Measurements from ENCODE around the gene ADAMTSL5.

The ADAMTSL5 gene

DNA sequence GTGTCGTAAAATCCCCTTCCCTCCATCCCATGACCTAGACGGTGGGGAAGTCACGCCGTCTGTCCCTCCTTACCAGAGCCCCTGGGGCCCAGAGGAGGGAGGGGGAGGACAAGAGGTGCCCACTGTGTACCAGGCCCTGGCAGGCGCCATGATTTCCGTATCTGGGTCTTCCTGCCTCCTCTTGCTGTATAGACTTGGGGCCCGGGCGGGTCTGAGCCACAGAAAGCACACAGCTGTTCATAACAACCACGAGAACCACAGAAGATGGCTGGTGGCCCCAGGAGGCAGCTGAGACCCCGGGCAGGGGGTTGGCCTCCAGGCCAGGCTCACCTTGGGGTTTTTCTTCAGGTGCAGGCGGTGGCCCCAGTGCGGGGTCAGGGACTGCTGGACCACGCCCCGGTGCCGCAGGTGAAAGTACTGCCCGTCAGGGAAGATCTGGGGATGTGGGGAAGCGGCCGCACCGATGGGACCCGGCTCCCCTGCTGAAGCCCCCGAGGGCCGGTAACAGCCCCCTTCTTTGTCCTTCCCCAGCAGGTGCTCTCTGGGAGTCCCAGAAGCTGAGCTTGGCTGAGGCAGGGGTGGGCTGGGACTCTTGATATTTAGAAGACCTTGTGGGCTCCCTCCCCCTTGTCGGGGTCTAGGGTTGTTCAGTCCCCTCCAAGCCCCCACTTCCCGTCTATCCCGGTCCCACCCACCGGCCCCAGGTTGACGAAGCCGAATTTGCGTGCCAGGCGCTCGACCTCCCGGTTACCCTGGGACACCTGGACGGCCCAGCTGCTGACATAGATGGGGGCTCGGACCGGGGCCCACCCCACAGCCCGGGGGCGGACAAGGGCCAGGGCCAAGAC, 23.1 kb downstream of the ADAMTSL5 start (continued):
- TF ChIP-seq TSHZ2 (CRISPR knock-in tag; IDR thresholded peaks at IDR 0.05) (no peak), TCF4 (CRISPR knock-in tag; IDR thresholded peaks at IDR 0.05; ENCODE audit: borderline replicate concordance) (no peak), ZC3H10 (CRISPR knock-in tag; IDR thresholded peaks at IDR 0.05) (no peak), BACH2 (CRISPR knock-in tag; IDR thresholded peaks at IDR 0.05; ENCODE audit: borderline replicate concordance) (no peak), ZNF70 (CRISPR knock-in tag; IDR thresholded peaks at IDR 0.05) (no peak), TOX (CRISPR knock-in tag; IDR thresholded peaks at IDR 0.05; ENCODE audit: borderline replicate concordance) (no peak), ESRRG (CRISPR knock-in tag; IDR thresholded peaks at IDR 0.05) (no peak), ZFP3 (CRISPR knock-in tag; IDR thresholded peaks at IDR 0.05) (no peak)

DNA sequence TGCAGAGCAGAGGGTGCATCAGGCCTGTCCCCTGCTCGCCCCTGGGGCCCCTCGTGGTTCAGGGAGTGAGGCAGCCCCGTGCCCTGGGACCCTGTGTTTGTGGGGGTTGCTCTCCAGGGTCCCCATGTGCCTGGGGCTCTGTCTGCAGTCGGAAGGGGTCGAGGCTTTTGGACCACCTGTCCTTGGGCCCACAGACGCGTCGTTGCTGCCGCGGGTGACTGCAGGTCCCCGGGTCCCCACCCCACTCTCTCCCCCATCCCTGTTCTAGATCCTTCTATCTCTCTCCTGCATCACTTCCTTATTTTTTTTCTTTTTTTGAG, 24.6 kb downstream of the ADAMTSL5 start:
- ATAC-seq: no peak
- TF ChIP-seq TOX (CRISPR knock-in tag; IDR thresholded peaks at IDR 0.05; ENCODE audit: borderline replicate concordance) (no peak), ISL1 (CRISPR knock-in tag; IDR thresholded peaks at IDR 0.05) (no peak), OSR1 (CRISPR knock-in tag; IDR thresholded peaks at IDR 0.05) (no peak), BACH2 (CRISPR knock-in tag; IDR thresholded peaks at IDR 0.05; ENCODE audit: borderline replicate concordance) (no peak), GLIS3 (CRISPR knock-in tag; IDR thresholded peaks at IDR 0.05) (no peak), CSDC2 (CRISPR knock-in tag; IDR thresholded peaks at IDR 0.05) (no peak), ZNF70 (CRISPR knock-in tag; IDR thresholded peaks at IDR 0.05) (no peak), ESRRG (CRISPR knock-in tag; IDR thresholded peaks at IDR 0.05) (no peak)
- TF ChIP-seq, protein P1, sequence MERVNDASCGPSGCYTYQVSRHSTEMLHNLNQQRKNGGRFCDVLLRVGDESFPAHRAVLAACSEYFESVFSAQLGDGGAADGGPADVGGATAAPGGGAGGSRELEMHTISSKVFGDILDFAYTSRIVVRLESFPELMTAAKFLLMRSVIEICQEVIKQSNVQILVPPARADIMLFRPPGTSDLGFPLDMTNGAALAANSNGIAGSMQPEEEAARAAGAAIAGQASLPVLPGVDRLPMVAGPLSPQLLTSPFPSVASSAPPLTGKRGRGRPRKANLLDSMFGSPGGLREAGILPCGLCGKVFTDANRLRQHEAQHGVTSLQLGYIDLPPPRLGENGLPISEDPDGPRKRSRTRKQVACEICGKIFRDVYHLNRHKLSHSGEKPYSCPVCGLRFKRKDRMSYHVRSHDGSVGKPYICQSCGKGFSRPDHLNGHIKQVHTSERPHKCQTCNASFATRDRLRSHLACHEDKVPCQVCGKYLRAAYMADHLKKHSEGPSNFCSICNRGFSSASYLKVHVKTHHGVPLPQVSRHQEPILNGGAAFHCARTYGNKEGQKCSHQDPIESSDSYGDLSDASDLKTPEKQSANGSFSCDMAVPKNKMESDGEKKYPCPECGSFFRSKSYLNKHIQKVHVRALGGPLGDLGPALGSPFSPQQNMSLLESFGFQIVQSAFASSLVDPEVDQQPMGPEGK (CRISPR knock-in tag; IDR thresholded peaks at IDR 0.05; ENCODE audit: borderline replicate concordance): no peak

GRCh38 chr19:1487576-1488281, 25.1 kb downstream of the ADAMTSL5 start:
- no peak for ATAC-seq
- TF ChIP-seq ZFP30 (CRISPR knock-in tag; IDR thresholded peaks at IDR 0.05) (no peak), OSR1 (CRISPR knock-in tag; IDR thresholded peaks at IDR 0.05) (no peak), CSDC2 (CRISPR knock-in tag; IDR thresholded peaks at IDR 0.05) (no peak), POU6F1 (CRISPR knock-in tag; IDR thresholded peaks at IDR 0.05; ENCODE audit: borderline replicate concordance, low read depth) (no peak), TOX (CRISPR knock-in tag; IDR thresholded peaks at IDR 0.05; ENCODE audit: borderline replicate concordance) (no peak), GLIS3 (CRISPR knock-in tag; IDR thresholded peaks at IDR 0.05) (no peak), ZFP3 (CRISPR knock-in tag; IDR thresholded peaks at IDR 0.05) (no peak), ESRRG (CRISPR knock-in tag; IDR thresholded peaks at IDR 0.05) (no peak), TCF4 (CRISPR knock-in tag; IDR thresholded peaks at IDR 0.05; ENCODE audit: borderline replicate concordance) (no peak), SNAI2 (CRISPR knock-in tag; IDR thresholded peaks at IDR 0.05) (no peak)

DNA sequence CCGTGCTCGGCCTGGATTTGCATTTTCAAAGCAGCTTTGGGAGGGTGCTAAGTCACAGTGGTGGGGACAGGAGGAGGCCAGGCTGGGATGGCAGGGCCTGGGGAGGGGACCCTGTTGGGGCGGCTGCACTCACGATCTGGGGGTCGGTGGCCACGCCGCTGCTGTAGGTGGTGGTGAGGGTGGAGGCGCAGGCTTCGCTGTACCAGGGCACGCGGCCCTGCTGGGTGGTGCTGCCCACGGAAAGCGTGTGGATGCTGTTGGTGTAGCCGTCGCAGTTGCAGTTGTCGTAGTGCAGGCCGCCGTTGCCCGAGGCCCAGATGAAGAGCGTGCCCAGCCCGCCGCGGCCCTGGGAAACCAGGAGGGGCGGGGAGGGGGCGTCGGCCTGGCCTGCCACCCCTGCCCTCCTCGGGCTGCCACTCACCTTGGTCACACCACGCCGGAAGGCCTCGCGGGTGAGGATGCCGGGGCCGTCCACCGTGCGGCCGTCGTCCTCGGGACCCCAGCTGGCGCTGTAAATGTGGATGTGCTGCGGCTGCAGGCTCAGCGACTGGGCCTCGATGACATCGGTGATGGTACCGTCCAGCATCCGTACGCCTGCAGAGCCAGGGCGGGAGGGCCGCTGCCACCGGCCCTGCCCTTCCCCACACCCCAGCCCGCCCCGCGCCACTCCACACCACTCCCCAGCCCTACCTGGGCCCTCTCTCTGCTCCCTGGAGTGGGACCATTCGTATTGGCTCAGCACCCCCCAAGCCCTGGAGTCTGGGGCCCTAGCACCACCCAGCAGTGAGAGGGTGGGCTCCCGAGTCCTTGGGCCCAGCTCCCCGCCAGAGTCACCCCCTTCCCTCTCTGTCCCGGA, 25.9 kb downstream of the ADAMTSL5 start:
- TF ChIP-seq ESRRG (CRISPR knock-in tag; IDR thresholded peaks at IDR 0.05) (no peak), GLIS3 (CRISPR knock-in tag; IDR thresholded peaks at IDR 0.05) (no peak), ZNF8 (CRISPR knock-in tag; IDR thresholded peaks at IDR 0.05) (no peak), ARNTL (CRISPR knock-in tag; IDR thresholded peaks at IDR 0.05; ENCODE audit: borderline replicate concordance, low read depth) (no peak), SNAI2 (CRISPR knock-in tag; IDR thresholded peaks at IDR 0.05) (no peak), PPARA (CRISPR knock-in tag; IDR thresholded peaks at IDR 0.05; ENCODE audit: borderline replicate concordance) (no peak), ISL1 (CRISPR knock-in tag; IDR thresholded peaks at IDR 0.05) (no peak), ZNF70 (CRISPR knock-in tag; IDR thresholded peaks at IDR 0.05) (no peak), ZNF565 (CRISPR knock-in tag; conservative IDR thresholded peaks at IDR 0.05; ENCODE audit: low read depth) (no peak), RARB (CRISPR knock-in tag; IDR thresholded peaks at IDR 0.05) (no peak), POU6F1 (CRISPR knock-in tag; IDR thresholded peaks at IDR 0.05; ENCODE audit: borderline replicate concordance, low read depth) (no peak), ZFP3 (CRISPR knock-in tag; IDR thresholded peaks at IDR 0.05) (no peak), BACH2 (CRISPR knock-in tag; IDR thresholded peaks at IDR 0.05; ENCODE audit: borderline replicate concordance) (no peak), CSDC2 (CRISPR knock-in tag; IDR thresholded peaks at IDR 0.05) (no peak)
- TF ChIP-seq, protein P2, sequence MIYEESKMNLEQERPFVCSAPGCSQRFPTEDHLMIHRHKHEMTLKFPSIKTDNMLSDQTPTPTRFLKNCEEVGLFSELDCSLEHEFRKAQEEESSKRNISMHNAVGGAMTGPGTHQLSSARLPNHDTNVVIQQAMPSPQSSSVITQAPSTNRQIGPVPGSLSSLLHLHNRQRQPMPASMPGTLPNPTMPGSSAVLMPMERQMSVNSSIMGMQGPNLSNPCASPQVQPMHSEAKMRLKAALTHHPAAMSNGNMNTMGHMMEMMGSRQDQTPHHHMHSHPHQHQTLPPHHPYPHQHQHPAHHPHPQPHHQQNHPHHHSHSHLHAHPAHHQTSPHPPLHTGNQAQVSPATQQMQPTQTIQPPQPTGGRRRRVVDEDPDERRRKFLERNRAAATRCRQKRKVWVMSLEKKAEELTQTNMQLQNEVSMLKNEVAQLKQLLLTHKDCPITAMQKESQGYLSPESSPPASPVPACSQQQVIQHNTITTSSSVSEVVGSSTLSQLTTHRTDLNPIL (CRISPR knock-in tag; IDR thresholded peaks at IDR 0.05; ENCODE audit: low read depth): no peak
- no peak for ATAC-seq
